K562 (cell line): ENCODE data around the gene TMEM150A. TPM values are rescaled to one million over a fixed set of nuclear protein-coding genes. Genes with fewer than 3 reads are reported as not detected.

ENCODE experiments used
- ASH1L ChIP-seq: fragments of 450-650 bp; IDR thresholded peaks from 2 replicates; pipeline ENCODE4 v1.6.1; 2018; ENCODE audit warnings: borderline replicate concordance, mild to moderate bottlenecking, low read depth; ENCODE audit not compliant: partially characterized antibody
- C11orf30 ChIP-seq: fragments of 450-650 bp; IDR thresholded peaks from 2 replicates; pipeline ENCODE4 v1.6.1; 2016; ENCODE audit warnings: low read depth, mild to moderate bottlenecking
- CHCHD3 ChIP-seq: fragments of 250-450 bp; sonication (Bioruptor Pico); IDR thresholded peaks from 2 replicates; pipeline ENCODE4 v2.1.2; 2022; ENCODE audit warnings: mild to moderate bottlenecking
- CREM ChIP-seq: IDR thresholded peaks from 2 replicates; pipeline ENCODE4 v1.6.1; 2014; ENCODE audit warnings: antibody characterized with exemption, low read depth
- CTCFL ChIP-seq: IDR thresholded peaks from 2 replicates; pipeline ENCODE4 v1.6.1; 2011; ENCODE audit warnings: borderline replicate concordance, low read depth, mild to moderate bottlenecking, moderate library complexity, low read length; ENCODE audit not compliant: insufficient read depth, poor library complexity, severe bottlenecking
- EP400 ChIP-seq: fragments of 450-650 bp; IDR thresholded peaks from 2 replicates; pipeline ENCODE4 v1.6.1; 2017; ENCODE audit warnings: antibody characterized with exemption, mild to moderate bottlenecking, moderate library complexity
- ETV1 ChIP-seq: fragments of 450-650 bp; conservative IDR thresholded peaks from 2 replicates; pipeline ENCODE4 v1.6.1; 2016; ENCODE audit warnings: missing genetic modification characterization, control low read depth, low read depth, missing compliant biosample characterization
- EZH2 ChIP-seq: IDR thresholded peaks from 2 replicates; pipeline ENCODE4 v1.6.1; 2012; ENCODE audit warnings: low read depth, mild to moderate bottlenecking, inconsistent platforms, low read length, borderline replicate concordance
- HDAC3 ChIP-seq: fragments of 450-650 bp; IDR thresholded peaks from 2 replicates; pipeline ENCODE4 v1.6.1; 2018; ENCODE audit warnings: borderline replicate concordance, mild to moderate bottlenecking, moderate library complexity; ENCODE audit not compliant: partially characterized antibody
- HDAC6 ChIP-seq: IDR thresholded peaks from 2 replicates; pipeline ENCODE4 v1.6.1; 2012; ENCODE audit warnings: low read depth, mild to moderate bottlenecking, control low read depth, inconsistent platforms, low read length, moderate library complexity
- KDM5B ChIP-seq: fragments of 200-600 bp; sonication (generic); IDR thresholded peaks from 2 replicates; pipeline ENCODE4 v1.6.1; 2012; ENCODE audit warnings: low read depth, mild to moderate bottlenecking, moderate library complexity, low read length, control low read depth, inconsistent platforms; ENCODE audit not compliant: insufficient replicate concordance
- MCM5 ChIP-seq: fragments of 450-650 bp; IDR thresholded peaks from 2 replicates; pipeline ENCODE4 v1.6.1; 2016; ENCODE audit warnings: low read depth
- MITF ChIP-seq: IDR thresholded peaks from 2 replicates; pipeline ENCODE4 v1.6.1; 2014; ENCODE audit warnings: antibody characterized with exemption
- NR2C2 ChIP-seq, 2 experiments: fragments of 200-800 bp in 1 of 2; sonication (Bioruptor generic) in 1 of 2; sonication (generic) in 1 of 2; formaldehyde crosslinking in 1 of 2; IDR thresholded peaks; 2 replicates each; pipeline versions ENCODE4 v1.6.1 to v1.8.0; 2016 to 2022; ENCODE audit warnings: mild to moderate bottlenecking in 1 of 2, missing compliant biosample characterization in 1 of 2, missing genetic modification characterization in 1 of 2, missing genetic modification reagents in 1 of 2
- NR3C1 ChIP-seq: sonication (generic); formaldehyde crosslinking; IDR thresholded peaks from 2 replicates; pipeline ENCODE4 v1.8.1; 2022; ENCODE audit warnings: missing genetic modification reagents
- NRF1 ChIP-seq, 2 experiments: fragments of 450-650 bp; IDR thresholded peaks in 1 of 2; conservative IDR thresholded peaks in 1 of 2; 2 replicates each; pipeline ENCODE4 v1.6.1; 2014; ENCODE audit warnings: mild to moderate bottlenecking in 2 of 2
- NUFIP1 ChIP-seq: fragments of 450-650 bp; IDR thresholded peaks from 2 replicates; pipeline ENCODE4 v1.6.1; 2018; ENCODE audit not compliant: partially characterized antibody
- PHF20 ChIP-seq: fragments of 450-650 bp; IDR thresholded peaks from 2 replicates; pipeline ENCODE4 v1.6.1; 2018; ENCODE audit not compliant: partially characterized antibody
- PHF8 ChIP-seq: fragments of 200-600 bp; sonication (generic); IDR thresholded peaks from 2 replicates; pipeline ENCODE4 v1.6.1; 2012; ENCODE audit warnings: mixed run types, mild to moderate bottlenecking, inconsistent platforms, low read length, moderate library complexity, borderline replicate concordance
- RCOR1 ChIP-seq, 2 experiments: IDR thresholded peaks; 2 replicates each; pipeline ENCODE4 v1.6.1; 2012; ENCODE audit warnings: low read depth in 2 of 2, low read length in 2 of 2, borderline replicate concordance in 1 of 2, improper control_type of control experiment in 1 of 2
- SOX6 ChIP-seq: fragments of 450-650 bp; IDR thresholded peaks from 2 replicates; pipeline ENCODE4 v1.6.1; 2014; ENCODE audit warnings: mild to moderate bottlenecking
- TFAM ChIP-seq: fragments of 250-450 bp; sonication (Bioruptor Pico); conservative IDR thresholded peaks from 2 replicates; pipeline ENCODE4 v1.5.0; 2021; ENCODE audit warnings: mild to moderate bottlenecking, moderate library complexity
- ZNF41 ChIP-seq: fragments of 250-450 bp; sonication (Bioruptor Pico); conservative IDR thresholded peaks from 2 replicates; pipeline ENCODE4 v1.4.0; 2020; ENCODE audit warnings: mild to moderate bottlenecking
- ZNF551 ChIP-seq: fragments of 250-450 bp; sonication (Bioruptor Pico); IDR thresholded peaks from 2 replicates; pipeline ENCODE4 v1.5.0; 2021; ENCODE audit warnings: mild to moderate bottlenecking, moderate library complexity
- polyA plus RNA-seq, 8 experiments: library from polyadenylated mRNA; depleted of rRNA in 4 of 8; stranded (reverse) in 5 of 8; unstranded in 3 of 8; fragments of >200 nt; fragmentation: Nextera tagmentation in 2 of 8; fragmentation: Illumina TruSeq in 1 of 8; extraction: Ambion mirVana in 2 of 8; extraction: Trizol in 1 of 8; gene quantifications; 2 replicates each; pipeline versions ENCODE4 v1.2.1 to v1.2.3, GENCODE V29; 2011 to 2014; ENCODE audit warnings: inconsistent platforms in 1 of 8, missing spikeins in 1 of 8
- total RNA-seq, 7 experiments: library from RNA; depleted of rRNA in 6 of 7; stranded (reverse); fragments of >200 nt in 6 of 7; fragmentation: Illumina TruSeq in 2 of 7; extraction: Trizol in 2 of 7; gene quantifications; 2 replicates each; pipeline versions ENCODE4 v1.2.1 to v1.2.3, GENCODE V29; 2011 to 2021; ENCODE audit warnings: low replicate concordance in 1 of 7
- TF ChIP-seq, protein P1 (sequence below): fragments of 250-450 bp; sonication (Bioruptor Pico); IDR thresholded peaks from 2 replicates; pipeline ENCODE4 v1.8.0; 2022; ENCODE audit warnings: moderate library complexity, mild to moderate bottlenecking, inconsistent platforms

Gene TMEM150A
- total and polyA plus RNA-seq, 9 of the 15 experiments (the other 6 are each of a cell fraction or from before 2014, with no cell fraction given) = 3.9 to 17.1 (median 8.4) TPM

- TF ChIP-seq EZH2 (0 out of 2 replicates have a peak, but pooled peaks have one; percentile 46), NR3C1 (CRISPR knock-in tag) (no peak), HDAC6 (no peak), ZNF41 (CRISPR knock-in tag) (no peak), PHF20 (peak; percentile 18), KDM5B (no peak), SOX6 (peak; percentile 68), EP400 (peak; percentile 46; the same call in 1 of the 2 replicates), NRF1 (conservative IDR thresholded peaks at IDR 0.05 in 1 of 2, IDR thresholded peaks at IDR 0.05 in 1 of 2) (no peak), CREM (peak; percentile 57), NUFIP1 (no peak), CHCHD3 (CRISPR knock-in tag) (no peak), RCOR1 (IDR thresholded peaks at IDR 0.05; ENCODE audit: borderline replicate concordance in 1 of 2, low read depth in 2 of 2, low read length in 2 of 2) (peak in 1 of 2 experiments; percentile 63; a peak in 2 of 4 replicates), ASH1L (no peak), ETV1 (peak; percentile 95), TFAM (CRISPR knock-in tag) (no peak), PHF8 (no peak), CTCFL (no peak), ZNF551 (CRISPR knock-in tag) (no peak), MCM5 (no peak), NR2C2 (CRISPR knock-in tag; IDR thresholded peaks at IDR 0.05) (peak; percentile 76; the same call in 1 of the 2 replicates), NR2C2 (tag; IDR thresholded peaks at IDR 0.05) (peak; percentile 87), HDAC3 (peak; percentile 77), MITF (no peak), C11orf30 (no peak)
- TF ChIP-seq, protein P1, sequence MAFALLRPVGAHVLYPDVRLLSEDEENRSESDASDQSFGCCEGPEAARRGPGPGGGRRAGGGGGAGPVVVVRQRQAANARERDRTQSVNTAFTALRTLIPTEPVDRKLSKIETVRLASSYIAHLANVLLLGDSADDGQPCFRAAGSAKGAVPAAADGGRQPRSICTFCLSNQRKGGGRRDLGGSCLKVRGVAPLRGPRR = no peak
Measured at GRCh38 chr2:85584857-85585780, 17.4 kb downstream of the TMEM150A start (continued).
